Osteoblast (primary cell): ENCODE data around the gene CNTFR. TPM values are rescaled to one million over a fixed set of nuclear protein-coding genes. Genes with fewer than 3 reads are reported as not detected.

Experiments
- DNase-seq: peaks from one replicate; pipeline ENCODE4 v3.0.0; 2011; ENCODE audit warnings: low spot score, mixed read lengths; ENCODE audit not compliant: insufficient read length; ENCODE audit errors: missing footprints
- H2AFZ ChIP-seq: 2 replicates; pipeline ENCODE4 v1.6.0; 2011; ENCODE audit warnings: mild to moderate bottlenecking, low read length
- H3K27ac ChIP-seq: 2 replicates; pipeline ENCODE4 v1.5.1; 2011; ENCODE audit warnings: mild to moderate bottlenecking, low read depth, low read length, moderate library complexity
- H3K27me3 ChIP-seq: 2 replicates; pipeline ENCODE4 v1.6.0; 2012; ENCODE audit warnings: mild to moderate bottlenecking, control low read depth, inconsistent platforms, low read length, moderate library complexity; ENCODE audit not compliant: insufficient read depth
- H3K36me3 ChIP-seq: 2 replicates; pipeline ENCODE4 v1.5.1; 2011; ENCODE audit warnings: mild to moderate bottlenecking, low read length, control low read depth, moderate library complexity; ENCODE audit not compliant: insufficient read depth
- H3K4me1 ChIP-seq: 2 replicates; pipeline ENCODE4 v1.5.1; 2011; ENCODE audit warnings: mild to moderate bottlenecking, low read length, control low read depth, moderate library complexity; ENCODE audit not compliant: insufficient read depth
- H3K4me2 ChIP-seq: 2 replicates; pipeline ENCODE4 v1.6.0; 2011; ENCODE audit warnings: mild to moderate bottlenecking, low read length; ENCODE audit not compliant: insufficient read depth
- H3K4me3 ChIP-seq: fragments of 200-600 bp; sonication (generic); 3 replicates; pipeline ENCODE4 v1.5.1; 2012; ENCODE audit warnings: mild to moderate bottlenecking, low read length, inconsistent platforms; ENCODE audit not compliant: insufficient read depth
- H3K79me2 ChIP-seq: 2 replicates; pipeline ENCODE4 v1.6.0; 2012; ENCODE audit warnings: mild to moderate bottlenecking, low read length, control low read depth, inconsistent platforms; ENCODE audit not compliant: insufficient read depth
- H3K9me3 ChIP-seq: 2 replicates; pipeline ENCODE4 v1.5.1; 2011; ENCODE audit warnings: low read depth, low read length, control low read depth
- H4K20me1 ChIP-seq: 2 replicates; pipeline ENCODE4 v1.6.0; 2012; ENCODE audit warnings: mild to moderate bottlenecking, low read length, control low read depth; ENCODE audit not compliant: insufficient read depth
- CTCF ChIP-seq: IDR thresholded peaks from 2 replicates; pipeline ENCODE4 v1.5.1; 2011; ENCODE audit warnings: mild to moderate bottlenecking, low read depth, low read length, moderate library complexity; ENCODE audit errors: extremely low read depth
- total RNA-seq: library from RNA; depleted of rRNA; stranded (reverse); fragments of >200 nt; gene quantifications from 2 replicates; pipeline ENCODE4 v1.2.3, GENCODE V29; 2012

The CNTFR gene
- total RNA-seq, 1 donor = not detected

DNA sequence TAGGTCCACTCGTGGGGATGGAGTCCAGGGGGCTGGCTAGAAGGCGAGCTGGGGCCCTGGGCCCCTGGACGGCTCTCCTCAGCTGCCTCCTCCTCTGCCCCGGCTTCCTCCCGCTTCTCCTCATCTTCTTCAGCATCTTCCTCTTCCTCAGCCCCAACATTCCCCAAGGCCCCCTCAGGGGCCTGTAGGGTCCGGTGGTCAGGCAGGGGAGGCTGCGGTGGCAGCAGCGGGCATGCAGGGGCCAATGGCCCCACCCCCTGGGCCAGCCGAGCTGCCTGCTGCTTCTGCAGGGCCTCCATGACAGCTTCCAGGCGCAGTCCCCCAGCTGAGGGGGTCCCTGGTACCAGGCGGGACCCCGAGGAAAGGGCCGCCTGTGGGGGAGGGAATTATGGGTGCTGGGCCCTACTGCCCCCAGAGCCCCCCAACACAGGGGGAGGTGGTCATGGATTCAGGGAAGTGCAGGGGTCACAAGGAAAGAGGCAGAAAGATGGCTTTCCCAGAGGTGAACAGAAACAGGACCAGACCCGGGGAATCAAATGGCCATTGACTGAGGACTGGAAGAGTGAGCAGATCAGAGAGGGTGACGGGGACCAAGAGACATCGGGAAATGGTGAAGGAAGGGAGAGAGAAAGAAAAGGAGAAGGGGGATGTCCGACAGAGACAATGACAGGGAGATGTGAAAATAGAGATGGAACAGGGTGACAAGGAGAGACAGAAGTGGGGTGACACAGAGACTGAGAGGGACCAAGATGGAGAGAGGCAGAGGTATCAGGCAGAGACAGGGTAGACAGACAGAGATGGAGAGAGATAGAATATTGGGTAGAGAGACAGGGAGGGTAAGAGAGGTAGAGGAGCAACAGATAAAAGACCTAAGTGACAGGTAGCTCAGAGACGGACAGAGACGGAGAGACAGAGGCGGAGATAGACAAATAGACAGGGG lies 38.5 kb upstream of the CNTFR start:
- peak; percentile 72 for DNase-seq
- H3K79me2 ChIP-seq = no peaks in the 10 kb centered on the region
- H3K4me3 ChIP-seq = peak overlapping the region; percentile 37
- no peak overlapping the region for H3K27ac ChIP-seq
- no peaks in the 10 kb centered on the region for H3K36me3 ChIP-seq
- no peaks in the 10 kb centered on the region for H3K9me3 ChIP-seq
- no peak overlapping the region for H2AFZ ChIP-seq
- TF ChIP-seq CTCF = no peak
- H3K27me3 ChIP-seq = peaks cover 81% of the 10 kb centered on the region
- peaks cover 4% of the 10 kb centered on the region for H3K4me1 ChIP-seq
- H3K4me2 ChIP-seq = peak overlapping the region; percentile 50
- no peaks in the 10 kb centered on the region for H4K20me1 ChIP-seq

DNA sequence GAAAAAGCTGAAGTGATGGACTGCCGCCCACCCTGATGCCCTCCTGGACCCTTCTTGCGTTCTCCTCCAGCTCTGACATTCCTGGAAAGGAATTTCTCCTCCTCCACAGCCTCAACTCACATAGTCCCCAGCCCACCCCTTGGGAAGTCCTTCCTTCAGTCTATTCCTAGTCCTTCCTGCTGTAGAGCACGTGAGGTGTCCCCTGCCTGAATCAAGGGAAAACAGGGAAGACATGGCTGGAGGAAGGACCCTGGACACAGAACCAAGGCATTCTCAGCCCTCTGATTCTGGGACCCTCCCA lies 35.6 kb upstream of the CNTFR start:
- no peak overlapping the region for H3K4me3 ChIP-seq

GRCh38 chr9:34624475-34625185 lies 35.1 kb upstream of the CNTFR start:
- no peak for DNase-seq
- peaks cover 10% of the 10 kb centered on the region for H3K4me1 ChIP-seq
- no peak overlapping the region for H2AFZ ChIP-seq
- no peak overlapping the region for H3K4me3 ChIP-seq
- H3K9me3 ChIP-seq = no peaks in the 10 kb centered on the region
- no peaks in the 10 kb centered on the region for H4K20me1 ChIP-seq
- TF ChIP-seq CTCF = no peak
- no peak overlapping the region for H3K27ac ChIP-seq
- H3K4me2 ChIP-seq = no peak overlapping the region
- H3K27me3 ChIP-seq = peaks cover 73% of the 10 kb centered on the region
- H3K36me3 ChIP-seq = no peaks in the 10 kb centered on the region
- peaks cover 6% of the 10 kb centered on the region for H3K79me2 ChIP-seq

More for the DNA sequence above, 35.6 kb upstream of the CNTFR start:
- no peaks in the 10 kb centered on the region for H3K9me3 ChIP-seq
- DNase-seq = no peak
- H3K4me1 ChIP-seq = peaks cover 8% of the 10 kb centered on the region
- peaks cover 1% of the 10 kb centered on the region for H3K79me2 ChIP-seq
- no peak for TF ChIP-seq CTCF
- H3K27me3 ChIP-seq = peaks cover 78% of the 10 kb centered on the region
- H3K27ac ChIP-seq = no peak overlapping the region
- H4K20me1 ChIP-seq = no peaks in the 10 kb centered on the region
- no peak overlapping the region for H3K4me2 ChIP-seq
- no peak overlapping the region for H2AFZ ChIP-seq
- no peaks in the 10 kb centered on the region for H3K36me3 ChIP-seq
